Skeletal muscle tissue (tissue), 4 donors: ENCODE measurements around the gene ARHGEF39. TPM values are rescaled to one million over a fixed set of nuclear protein-coding genes. Genes with fewer than 3 reads are reported as not detected.
A peak's percentile ranks its signal among the peaks of the same experiment; 100 is the strongest.

Experiments
- H3K27ac ChIP-seq: one replicate; pipeline ENCODE4 v1.7.0; 2013; ENCODE audit warnings: mild to moderate bottlenecking, low read depth, low read length, inconsistent platforms
- H3K27me3 ChIP-seq, 3 donors: one replicate each; pipeline ENCODE4 v1.7.0; 2013; ENCODE audit warnings: low read length in 3 of 3; ENCODE audit not compliant: control insufficient read depth in 3 of 3, insufficient read depth in 3 of 3
- H3K36me3 ChIP-seq, 3 donors: one replicate each; pipeline ENCODE4 v1.7.0; 2013; ENCODE audit warnings: low read length in 3 of 3; ENCODE audit not compliant: control insufficient read depth in 3 of 3, insufficient read depth in 3 of 3
- H3K4me1 ChIP-seq, 3 donors: one replicate each; pipeline ENCODE4 v1.7.0; 2013; ENCODE audit warnings: low read length in 3 of 3, mild to moderate bottlenecking in 3 of 3; ENCODE audit not compliant: control insufficient read depth in 3 of 3, insufficient read depth in 3 of 3
- H3K4me3 ChIP-seq, 3 donors: one replicate each; pipeline ENCODE4 v1.7.0; 2013; ENCODE audit warnings: low read length in 3 of 3
- H3K9ac ChIP-seq, 3 donors: one replicate each; pipeline ENCODE4 v1.7.0; 2013; ENCODE audit warnings: low read length in 3 of 3, mild to moderate bottlenecking in 3 of 3, moderate library complexity in 2 of 3, low read depth in 1 of 3
- H3K9me3 ChIP-seq, 3 donors: one replicate each; pipeline ENCODE4 v1.7.0; 2013; ENCODE audit warnings: low read length in 3 of 3; ENCODE audit not compliant: control insufficient read depth in 3 of 3
- total RNA-seq: library from RNA; depleted of rRNA; stranded (reverse); fragments of >200 nt; gene quantifications from one replicate; pipeline ENCODE4 v1.2.3, GENCODE V29; 2014
- donor health status: Osteomylitis.

ARHGEF39 gene
- total RNA-seq, 1 donor from 2014 or later = 0.52 TPM

- Histone ChIP-seq H3K27me3 (no peaks in the 10 kb centered on the region), H3K4me1 (peaks cover 9 to 27% (median 16%) of the 10 kb centered on the region in 3 donors), H3K9ac (no peak overlapping the region), H3K36me3 (peaks cover 0 to under 1% (median under 1%) of the 10 kb centered on the region in 3 donors), H3K4me3 (no peak overlapping the region), H3K27ac (no peak overlapping the region), H3K9me3 (no peaks in the 10 kb centered on the region)
Observed at GRCh38 chr9:35666045-35666444, 1.1 kb upstream of the ARHGEF39 start.

GRCh38 chr9:35665471-35665818 is 450 bp upstream of the ARHGEF39 start:
- Histone ChIP-seq H3K9me3 (no peaks in the 10 kb centered on the region), H3K4me1 (peaks cover 15 to 33% (median 22%) of the 10 kb centered on the region in 3 donors), H3K27me3 (no peaks in the 10 kb centered on the region), H3K27ac (peak overlapping the region; percentile 36), H3K4me3 (peak overlapping the region; percentile 70 to 80 (median 75)), H3K9ac (peak overlapping the region; percentile 66 to 80 (median 68)), H3K36me3 (peaks cover 5 to 6% (median 6%) of the 10 kb centered on the region in 3 donors)

GRCh38 chr9:35662437-35662836 is 2.6 kb downstream of the ARHGEF39 start:
- H3K9me3 ChIP-seq = no peaks in the 10 kb centered on the region
- no peak overlapping the region for H3K9ac ChIP-seq
- H3K4me3 ChIP-seq = no peak overlapping the region
- peaks cover 9 to 11% (median 11%) of the 10 kb centered on the region in 3 donors for H3K36me3 ChIP-seq
- peaks cover 32 to 52% (median 38%) of the 10 kb centered on the region in 3 donors for H3K4me1 ChIP-seq
- H3K27ac ChIP-seq = no peak overlapping the region
- no peaks in the 10 kb centered on the region for H3K27me3 ChIP-seq

- H3K27me3 ChIP-seq = no peaks in the 10 kb centered on the region
- H3K4me3 ChIP-seq = no peak overlapping the region
- peaks cover 9 to 11% (median 11%) of the 10 kb centered on the region in 3 donors for H3K36me3 ChIP-seq
- no peak overlapping the region for H3K27ac ChIP-seq
- H3K4me1 ChIP-seq = peaks cover 37 to 58% (median 42%) of the 10 kb centered on the region in 3 donors
- peak overlapping the region in 2 of 3 donors; percentile 7 to 66 for H3K9ac ChIP-seq
- no peaks in the 10 kb centered on the region for H3K9me3 ChIP-seq
Observed at GRCh38 chr9:35661756-35662350, 3.1 kb downstream of the ARHGEF39 start.

GRCh38 chr9:35660966-35661415 is 4.0 kb downstream of the ARHGEF39 start:
- peaks cover 37 to 58% (median 42%) of the 10 kb centered on the region in 3 donors for H3K4me1 ChIP-seq
- H3K9me3 ChIP-seq = no peaks in the 10 kb centered on the region
- H3K9ac ChIP-seq = peak overlapping the region; percentile 33 to 68 (median 66)
- peaks cover 9 to 11% (median 11%) of the 10 kb centered on the region in 3 donors for H3K36me3 ChIP-seq
- H3K4me3 ChIP-seq = peak overlapping the region in 1 of 3 donors; percentile 22
- H3K27me3 ChIP-seq = no peaks in the 10 kb centered on the region
- H3K27ac ChIP-seq = peak overlapping the region; percentile 99

GRCh38 chr9:35659340-35659739 is 5.7 kb downstream of the ARHGEF39 start:
- H3K36me3 ChIP-seq = peaks cover 9 to 11% (median 11%) of the 10 kb centered on the region in 3 donors
- peaks cover 28 to 46% (median 30%) of the 10 kb centered on the region in 3 donors for H3K4me1 ChIP-seq
- no peaks in the 10 kb centered on the region for H3K27me3 ChIP-seq
- H3K4me3 ChIP-seq = peak overlapping the region in 2 of 3 donors; percentile 41 to 91
- peak overlapping the region; percentile 95 to 99 (median 99) for H3K9ac ChIP-seq
- H3K27ac ChIP-seq = peak overlapping the region; percentile 99
- H3K9me3 ChIP-seq = no peaks in the 10 kb centered on the region

- H3K4me1 ChIP-seq = peaks cover 28 to 44% (median 28%) of the 10 kb centered on the region in 3 donors
- H3K9ac ChIP-seq = peak overlapping the region; percentile 95 to 99 (median 99)
- H3K36me3 ChIP-seq = peaks cover 9 to 11% (median 11%) of the 10 kb centered on the region in 3 donors
- no peaks in the 10 kb centered on the region for H3K27me3 ChIP-seq
- peak overlapping the region; percentile 99 for H3K27ac ChIP-seq
- H3K9me3 ChIP-seq = no peaks in the 10 kb centered on the region
- H3K4me3 ChIP-seq = peak overlapping the region; percentile 76 to 91 (median 90)
Observed at GRCh38 chr9:35658968-35659220, 6.1 kb downstream of the ARHGEF39 start.

GRCh38 chr9:35658137-35658967 is 6.6 kb downstream of the ARHGEF39 start, which contains the start of gene CCDC107:
Gene CCDC107 (plus strand): TSS chr9:35658292. CDS start chr9:35658380, 88 bp downstream.
- no peaks in the 10 kb centered on the region for H3K9me3 ChIP-seq
- H3K4me3 ChIP-seq = peak within 1 kb of the TSS; percentile 76 to 91 (median 90)
- H3K36me3 ChIP-seq = peaks cover 9 to 11% (median 11%) of the 10 kb centered on the region in 3 donors
- H3K27me3 ChIP-seq = no peaks in the 10 kb centered on the region
- H3K4me1 ChIP-seq = peaks cover 26 to 44% (median 28%) of the 10 kb centered on the region in 3 donors
- H3K27ac ChIP-seq = peak within 1 kb of the TSS; percentile 99
- H3K9ac ChIP-seq = peak within 1 kb of the TSS; percentile 95 to 99 (median 99)

- peaks cover 26 to 44% (median 28%) of the 10 kb centered on the region in 3 donors for H3K4me1 ChIP-seq
- H3K9ac ChIP-seq = peak within 1 kb of the TSS; percentile 95 to 99 (median 99)
- H3K27me3 ChIP-seq = no peaks in the 10 kb centered on the region
- peak within 1 kb of the TSS; percentile 99 for H3K27ac ChIP-seq
- peak within 1 kb of the TSS; percentile 76 to 91 (median 90) for H3K4me3 ChIP-seq
- peaks cover 9 to 11% (median 11%) of the 10 kb centered on the region in 3 donors for H3K36me3 ChIP-seq
- H3K9me3 ChIP-seq = no peaks in the 10 kb centered on the region
Observed at GRCh38 chr9:35657546-35658136, 7.4 kb downstream of the ARHGEF39 start, which contains the start of gene RMRP. Gene RMRP (minus strand): TSS chr9:35658019.
